ENCODE data around the gene ACAT1. TPM values are rescaled to one million over a fixed set of nuclear protein-coding genes. Genes with fewer than 3 reads are reported as not detected.

The ACAT1 gene
- 29.4 TPM for total RNA-seq
- polyA plus RNA-seq, result 47.6 TPM
- long read RNA-seq, donor 1, partial matches to known transcripts, result 0 of 2 reads
- long read RNA-seq, donor 1, other reads (novel, unspliced or antisense), result 0 of 2 reads
- long read RNA-seq, donor 2, result 0 reads
- long read RNA-seq, donor 3, transcript ACAT1-201 (12 exons, 1,761 nt), result major isoform, 15 of 18 reads
- long read RNA-seq, donor 3, partial matches to known transcripts, result 0 of 18 reads
- long read RNA-seq, donor 3, other reads (novel, unspliced or antisense), result 0 of 18 reads
- long read RNA-seq, donor 4, partial matches to known transcripts, result 0 of 4 reads
- long read RNA-seq, donor 4, other reads (novel, unspliced or antisense), result 0 of 4 reads
- long read RNA-seq, donor 5, transcript ACAT1-201 (12 exons, 1,761 nt), result major isoform, 11 of 14 reads
- long read RNA-seq, donor 5, partial matches to known transcripts, result 0 of 14 reads
- long read RNA-seq, donor 5, other reads (novel, unspliced or antisense), result 0 of 14 reads
- long read RNA-seq, donor 6, transcript ACAT1-201 (12 exons, 1,761 nt), result major isoform, 6 of 6 reads
- long read RNA-seq, donor 6, partial matches to known transcripts, result 0 of 6 reads
- long read RNA-seq, donor 6, other reads (novel, unspliced or antisense), result 0 of 6 reads
- long read RNA-seq, donor 7, transcript ACAT1-201 (12 exons, 1,761 nt), result major isoform, 10 of 12 reads
- long read RNA-seq, donor 7, partial matches to known transcripts, result 0 of 12 reads
- long read RNA-seq, donor 7, other reads (novel, unspliced or antisense), result 0 of 12 reads
- long read RNA-seq, donor 8, partial matches to known transcripts, result 0 of 2 reads
- long read RNA-seq, donor 8, other reads (novel, unspliced or antisense), result 0 of 2 reads
- long read RNA-seq, donor 9, partial matches to known transcripts, result 0 of 3 reads
- long read RNA-seq, donor 9, other reads (novel, unspliced or antisense), result 0 of 3 reads
- long read RNA-seq, donor 10, partial matches to known transcripts, result 0 of 5 reads
- long read RNA-seq, donor 10, other reads (novel, unspliced or antisense), result 0 of 5 reads

DNA sequence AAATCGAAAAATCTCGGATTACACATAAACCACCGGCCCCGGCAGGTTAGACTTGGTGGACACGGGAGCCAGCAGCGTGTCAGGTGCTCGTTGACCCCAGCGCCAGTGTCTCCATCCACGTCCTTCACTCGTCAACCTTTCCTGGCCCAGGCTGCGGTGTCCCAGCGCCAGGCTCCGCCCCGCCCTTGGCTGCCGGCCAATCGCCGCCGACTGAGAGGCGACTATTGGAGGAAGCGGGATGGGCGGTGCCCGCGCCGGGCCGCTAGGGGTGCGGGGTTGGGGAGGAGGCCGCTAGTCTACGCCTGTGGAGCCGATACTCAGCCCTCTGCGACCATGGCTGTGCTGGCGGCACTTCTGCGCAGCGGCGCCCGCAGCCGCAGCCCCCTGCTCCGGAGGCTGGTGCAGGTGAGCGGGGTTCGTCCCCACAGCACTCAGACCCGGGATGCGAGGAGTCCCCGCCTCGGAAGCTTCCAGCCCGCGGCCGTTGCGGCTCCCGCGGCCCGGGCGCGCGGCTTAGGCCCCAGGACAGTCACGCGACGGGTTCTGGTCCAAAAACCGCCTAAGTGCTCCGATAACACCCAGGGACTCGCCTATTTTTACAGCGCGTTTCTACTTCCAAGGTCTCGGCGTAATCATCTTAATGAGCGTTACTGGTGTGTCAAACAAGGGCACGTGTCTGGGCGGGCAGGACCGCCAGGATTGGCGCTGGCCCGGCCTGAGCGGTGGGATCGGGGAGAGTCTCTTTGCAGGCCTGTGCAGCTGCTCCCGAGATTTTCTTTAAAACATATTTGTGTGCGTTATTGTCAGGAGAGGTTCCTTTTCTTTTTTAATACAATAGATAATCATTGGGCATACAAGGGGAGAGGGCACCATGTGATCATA lies at the start of gene ACAT1:
Gene ACAT1 (plus strand): TSS at position 294 of the 882 bp plus-strand sequence. CDS start 40 bp downstream, at position 334.
- Histone ChIP-seq H3K9me3 (ENCODE audit: control insufficient read depth in 2 of 2, insufficient read depth in 1 of 2, low read length in 1 of 2) (no peaks in the 10 kb centered on the region), H3K4me1 (ENCODE audit: control insufficient read depth in 2 of 2, insufficient read depth in 2 of 2, low read length in 2 of 2) (peaks cover 3 to 13% of the 10 kb centered on the region in 2 donors), H3K36me3 (ENCODE audit: control insufficient read depth in 2 of 2, insufficient read depth in 2 of 2, low read length in 1 of 2) (no peaks in the 10 kb centered on the region), H3K27me3 (ENCODE audit: control insufficient read depth in 2 of 2, insufficient read depth in 1 of 2, low read length in 1 of 2) (no peaks in the 10 kb centered on the region), H3K4me3 (ENCODE audit: low read length in 2 of 2) (peak within 1 kb of the TSS; percentile 50 to 76), H3K27ac (ENCODE audit: low read depth in 1 of 2, low read length in 1 of 2) (peak within 1 kb of the TSS; percentile 62 to 81)
- under 1% methylated on average over 73 of the region's 73 CpGs for WGBS
- DNase-seq (ENCODE audit: low read depth in 6 of 9, low spot score in 9 of 9), result peak; percentile 54 to 90 (median 74)

DNA sequence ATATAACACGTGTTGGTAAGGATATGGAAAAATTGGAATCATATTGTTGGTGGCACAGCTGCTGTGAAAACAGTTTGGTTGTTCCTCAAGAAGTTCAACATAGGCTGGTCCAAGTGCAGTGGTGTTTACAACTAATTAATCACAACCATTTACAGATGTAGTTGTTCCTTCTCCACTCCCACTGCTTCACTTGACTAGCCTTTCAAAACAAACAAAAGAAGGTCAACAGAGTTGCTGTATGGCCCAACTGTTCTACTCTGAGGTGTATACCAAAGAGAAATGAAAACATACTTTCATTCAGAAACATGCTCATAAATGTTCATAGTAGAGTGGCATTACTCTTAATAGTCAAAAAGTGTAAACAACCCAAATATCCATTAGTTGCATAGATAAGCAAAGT lies 36.6 kb upstream of the ACAT1 start:
- 95% methylated on average over 1 of the region's 1 CpG for WGBS
- Histone ChIP-seq H3K9me3 (ENCODE audit: control insufficient read depth in 2 of 2, insufficient read depth in 1 of 2, low read length in 1 of 2) (no peaks in the 10 kb centered on the region), H3K27me3 (ENCODE audit: control insufficient read depth in 2 of 2, insufficient read depth in 1 of 2, low read length in 1 of 2) (no peaks in the 10 kb centered on the region), H3K4me1 (ENCODE audit: control insufficient read depth in 2 of 2, insufficient read depth in 2 of 2, low read length in 2 of 2) (no peaks in the 10 kb centered on the region), H3K4me3 (ENCODE audit: low read length in 2 of 2) (no peak overlapping the region), H3K27ac (ENCODE audit: low read depth in 1 of 2, low read length in 1 of 2) (no peak overlapping the region), H3K36me3 (ENCODE audit: control insufficient read depth in 2 of 2, insufficient read depth in 2 of 2, low read length in 1 of 2) (peaks cover 20 to 28% of the 10 kb centered on the region in 2 donors)
- DNase-seq (ENCODE audit: low read depth in 6 of 9, low spot score in 9 of 9), result no peak

DNA sequence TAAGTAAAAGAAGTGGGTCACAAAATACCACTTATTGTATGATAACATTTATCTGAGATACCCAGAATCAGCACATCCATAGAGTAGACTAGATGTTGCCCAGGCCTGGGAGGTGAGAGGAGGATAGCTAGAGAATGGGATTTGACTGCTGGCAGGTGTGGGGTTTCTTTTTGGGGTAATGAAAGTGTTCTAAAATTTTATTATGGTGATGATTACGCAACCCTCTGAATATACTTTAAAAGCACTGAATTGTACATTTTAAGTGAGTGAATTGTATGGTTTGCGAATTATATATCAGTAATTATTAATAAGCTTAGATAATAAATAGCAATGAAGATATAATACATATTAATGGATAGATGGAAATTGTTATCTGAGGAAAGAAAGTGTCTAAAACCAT lies 35.7 kb upstream of the ACAT1 start:
- no peaks in the 10 kb centered on the region for H3K4me1 ChIP-seq (ENCODE audit: control insufficient read depth in 2 of 2, insufficient read depth in 2 of 2, low read length in 2 of 2)
- DNase-seq (ENCODE audit: low read depth in 6 of 9, low spot score in 9 of 9), result no peak
- H3K36me3 ChIP-seq (ENCODE audit: control insufficient read depth in 2 of 2, insufficient read depth in 2 of 2, low read length in 1 of 2), result peaks cover 16 to 23% of the 10 kb centered on the region in 2 donors
- H3K9me3 ChIP-seq (ENCODE audit: control insufficient read depth in 2 of 2, insufficient read depth in 1 of 2, low read length in 1 of 2), result no peaks in the 10 kb centered on the region
- H3K4me3 ChIP-seq (ENCODE audit: low read length in 2 of 2), result no peak overlapping the region
- 100% methylated on average over 2 of the region's 2 CpGs for WGBS
- H3K27me3 ChIP-seq (ENCODE audit: control insufficient read depth in 2 of 2, insufficient read depth in 1 of 2, low read length in 1 of 2), result no peaks in the 10 kb centered on the region
- H3K27ac ChIP-seq (ENCODE audit: low read depth in 1 of 2, low read length in 1 of 2), result no peak overlapping the region

DNA sequence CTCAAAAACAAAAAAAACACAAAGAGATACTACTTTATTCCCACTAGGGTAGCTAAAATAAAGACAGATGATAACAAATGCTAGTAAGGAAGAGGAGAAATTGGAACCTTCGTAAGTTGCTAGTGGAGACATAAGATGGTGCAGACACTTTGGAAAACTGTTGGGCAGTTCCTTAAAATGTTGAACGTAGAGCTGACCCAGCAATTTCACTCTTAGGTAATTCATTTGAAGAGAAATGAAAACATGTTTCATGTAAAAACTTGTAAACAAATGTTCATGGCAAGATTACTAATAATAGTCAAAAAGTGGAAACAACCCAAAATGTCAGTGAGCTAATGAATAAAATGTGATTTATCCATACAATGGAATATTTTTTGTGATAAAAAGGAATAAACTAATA lies 29.2 kb upstream of the ACAT1 start:
- Histone ChIP-seq H3K9me3 (ENCODE audit: control insufficient read depth in 2 of 2, insufficient read depth in 1 of 2, low read length in 1 of 2) (no peaks in the 10 kb centered on the region), H3K4me3 (ENCODE audit: low read length in 2 of 2) (no peak overlapping the region), H3K36me3 (ENCODE audit: control insufficient read depth in 2 of 2, insufficient read depth in 2 of 2, low read length in 1 of 2) (peaks cover 17 to 53% of the 10 kb centered on the region in 2 donors), H3K27ac (ENCODE audit: low read depth in 1 of 2, low read length in 1 of 2) (no peak overlapping the region), H3K27me3 (ENCODE audit: control insufficient read depth in 2 of 2, insufficient read depth in 1 of 2, low read length in 1 of 2) (no peaks in the 10 kb centered on the region), H3K4me1 (ENCODE audit: control insufficient read depth in 2 of 2, insufficient read depth in 2 of 2, low read length in 2 of 2) (no peaks in the 10 kb centered on the region)
- 49% methylated on average over 2 of the region's 2 CpGs for WGBS
- no peak for DNase-seq (ENCODE audit: low read depth in 6 of 9, low spot score in 9 of 9)

DNA sequence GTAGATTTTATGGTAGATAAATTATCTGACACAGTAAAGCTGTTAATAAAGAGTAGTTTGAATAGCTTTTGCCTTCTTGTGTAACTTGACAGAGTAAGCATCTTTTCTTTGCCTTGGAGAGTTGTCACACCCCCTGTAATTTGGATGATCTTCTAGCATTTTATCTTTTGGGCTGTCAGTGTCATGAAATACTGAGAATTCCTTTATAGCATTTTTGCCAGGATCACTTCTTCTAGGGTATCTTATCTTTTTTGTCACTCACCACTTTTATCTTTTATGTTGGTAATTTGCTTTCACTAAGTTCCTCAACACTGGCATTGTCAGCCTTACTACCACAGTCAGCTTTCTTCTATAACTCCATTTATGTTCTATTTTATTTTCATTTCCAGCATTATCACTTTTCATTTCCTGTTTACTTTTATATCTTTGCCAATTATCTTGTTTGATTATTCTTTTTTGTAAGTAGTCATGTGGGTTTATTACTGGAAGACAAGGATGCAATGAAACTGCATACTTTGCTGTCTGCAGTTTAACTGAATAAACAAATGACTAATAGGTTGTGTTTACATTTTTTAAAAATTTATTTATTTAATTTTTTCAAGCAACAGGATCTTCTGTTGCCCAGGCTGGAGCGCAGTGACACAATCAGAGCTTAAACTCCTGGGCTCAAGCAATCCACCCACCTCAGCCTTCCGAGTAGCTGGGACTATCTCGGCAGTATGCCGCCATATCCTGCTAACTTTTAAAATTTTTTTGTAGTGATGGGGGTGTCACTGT lies 28.1 kb upstream of the ACAT1 start:
- 98% methylated on average over 4 of the region's 4 CpGs for WGBS
- no peak for DNase-seq (ENCODE audit: low read depth in 6 of 9, low spot score in 9 of 9)
- peaks cover 14 to 59% of the 10 kb centered on the region in 2 donors for H3K36me3 ChIP-seq (ENCODE audit: control insufficient read depth in 2 of 2, insufficient read depth in 2 of 2, low read length in 1 of 2)
- no peaks in the 10 kb centered on the region for H3K27me3 ChIP-seq (ENCODE audit: control insufficient read depth in 2 of 2, insufficient read depth in 1 of 2, low read length in 1 of 2)
- H3K4me3 ChIP-seq (ENCODE audit: low read length in 2 of 2), result no peak overlapping the region
- no peaks in the 10 kb centered on the region for H3K4me1 ChIP-seq (ENCODE audit: control insufficient read depth in 2 of 2, insufficient read depth in 2 of 2, low read length in 2 of 2)
- H3K27ac ChIP-seq (ENCODE audit: low read depth in 1 of 2, low read length in 1 of 2), result no peak overlapping the region
- H3K9me3 ChIP-seq (ENCODE audit: control insufficient read depth in 2 of 2, insufficient read depth in 1 of 2, low read length in 1 of 2), result no peaks in the 10 kb centered on the region

DNA sequence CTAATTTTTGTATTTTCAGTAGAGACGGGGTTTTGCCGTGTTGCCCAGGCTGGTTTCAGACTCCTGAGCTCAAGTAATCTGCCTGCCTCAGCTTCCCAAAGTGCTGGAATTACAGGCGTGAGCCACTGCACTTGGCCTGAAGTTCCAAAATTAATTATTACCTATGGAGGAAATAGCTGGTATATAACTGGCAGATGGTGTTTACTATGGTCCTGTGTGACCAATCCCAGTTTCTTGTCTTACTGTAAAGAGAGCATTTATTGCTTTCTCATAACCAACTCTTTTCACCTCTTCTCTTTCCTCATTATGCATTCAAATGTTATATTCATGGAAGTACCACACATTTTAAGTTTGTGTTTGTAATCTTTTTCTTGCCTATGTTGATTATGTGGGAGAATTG lies 24.2 kb upstream of the ACAT1 start:
- 98% methylated on average over 3 of the region's 3 CpGs for WGBS
- Histone ChIP-seq H3K27me3 (ENCODE audit: control insufficient read depth in 2 of 2, insufficient read depth in 1 of 2, low read length in 1 of 2) (no peaks in the 10 kb centered on the region), H3K27ac (ENCODE audit: low read depth in 1 of 2, low read length in 1 of 2) (no peak overlapping the region), H3K4me1 (ENCODE audit: control insufficient read depth in 2 of 2, insufficient read depth in 2 of 2, low read length in 2 of 2) (no peaks in the 10 kb centered on the region), H3K9me3 (ENCODE audit: control insufficient read depth in 2 of 2, insufficient read depth in 1 of 2, low read length in 1 of 2) (no peaks in the 10 kb centered on the region), H3K4me3 (ENCODE audit: low read length in 2 of 2) (no peak overlapping the region), H3K36me3 (ENCODE audit: control insufficient read depth in 2 of 2, insufficient read depth in 2 of 2, low read length in 1 of 2) (peaks cover 24 to 67% of the 10 kb centered on the region in 2 donors)
- no peak for DNase-seq (ENCODE audit: low read depth in 6 of 9, low spot score in 9 of 9)

DNA sequence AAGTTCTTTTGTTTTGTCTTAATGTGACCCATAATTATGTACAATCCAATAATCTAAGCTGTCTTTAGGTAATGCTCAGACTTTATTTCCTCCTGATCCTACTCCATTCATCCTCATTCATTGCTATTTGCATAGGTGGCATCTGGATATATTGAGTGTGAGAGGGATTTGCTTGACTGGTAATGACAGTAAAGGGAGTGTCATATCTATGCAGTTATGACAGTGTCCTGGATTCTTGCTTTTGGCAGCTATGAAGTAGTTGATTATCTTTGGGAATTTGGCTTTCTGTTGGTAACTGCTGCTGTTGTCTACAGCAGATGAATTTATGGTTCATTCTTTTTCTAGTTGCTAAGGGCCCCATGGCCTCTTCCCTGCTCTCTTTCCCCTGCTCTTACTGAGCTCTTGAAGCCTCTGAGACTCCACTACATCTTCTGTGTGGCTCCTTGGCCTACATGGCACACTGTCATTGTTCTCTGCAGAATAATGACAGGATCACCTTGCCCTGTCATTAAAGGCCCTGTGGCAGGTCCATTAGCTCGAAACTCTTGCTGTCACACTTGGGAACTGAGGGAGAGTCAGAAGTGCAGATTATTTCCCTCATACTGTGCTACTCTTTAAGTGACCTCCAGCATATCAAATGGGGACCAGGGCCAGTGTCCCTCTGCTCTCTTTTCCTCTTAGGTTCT lies 20.1 kb upstream of the ACAT1 start:
- no peak overlapping the region for H3K27ac ChIP-seq (ENCODE audit: low read depth in 1 of 2, low read length in 1 of 2)
- DNase-seq (ENCODE audit: low read depth in 6 of 9, low spot score in 9 of 9), result no peak
- 95% methylated on average over 1 of the region's 1 CpG for WGBS
- no peak overlapping the region for H3K4me3 ChIP-seq (ENCODE audit: low read length in 2 of 2)
- peaks cover 18 to 58% of the 10 kb centered on the region in 2 donors for H3K36me3 ChIP-seq (ENCODE audit: control insufficient read depth in 2 of 2, insufficient read depth in 2 of 2, low read length in 1 of 2)
- H3K9me3 ChIP-seq (ENCODE audit: control insufficient read depth in 2 of 2, insufficient read depth in 1 of 2, low read length in 1 of 2), result no peaks in the 10 kb centered on the region
- H3K27me3 ChIP-seq (ENCODE audit: control insufficient read depth in 2 of 2, insufficient read depth in 1 of 2, low read length in 1 of 2), result no peaks in the 10 kb centered on the region
- H3K4me1 ChIP-seq (ENCODE audit: control insufficient read depth in 2 of 2, insufficient read depth in 2 of 2, low read length in 2 of 2), result no peaks in the 10 kb centered on the region

All from thymus (tissue), 14 donors.